Lung (tissue), 12 donors: ENCODE measurements around the gene NTNG2. TPM values are rescaled to one million over a fixed set of nuclear protein-coding genes. Genes with fewer than 3 reads are reported as not detected.

Source experiments
- ATAC-seq: fragments of 200-7000 bp; cut with Tn5 transposase; one replicate; pipeline ENCODE4 v1.9.1; 2020; ENCODE audit warnings: moderate number of reproducible peaks; ENCODE audit not compliant: insufficient read depth, low FRiP score
- DNase-seq, 3 donors: peaks; one replicate each; pipeline ENCODE4 v3.0.0-alpha.2; 2013 to 2017
- H3K27ac ChIP-seq, 2 donors: one replicate each; pipeline ENCODE4 v1.5.1; 2013; ENCODE audit warnings: mild to moderate bottlenecking in 2 of 2, moderate library complexity in 2 of 2, control low read depth in 1 of 2, inconsistent platforms in 1 of 2, low read depth in 1 of 2, low read length in 1 of 2
- H3K27me3 ChIP-seq, 3 donors: one replicate each; pipeline ENCODE4 v1.5.1; 2013; ENCODE audit warnings: low read length in 2 of 3; ENCODE audit not compliant: control insufficient read depth in 3 of 3, insufficient read depth in 3 of 3
- H3K36me3 ChIP-seq, 4 donors: one replicate each; pipeline ENCODE4 v1.5.1; 2013; ENCODE audit warnings: low read length in 4 of 4, mild to moderate bottlenecking in 1 of 4, moderate library complexity in 1 of 4; ENCODE audit not compliant: control insufficient read depth in 4 of 4, insufficient read depth in 4 of 4
- H3K4me1 ChIP-seq, 5 donors: one replicate each; pipeline ENCODE4 v1.5.1; 2013; ENCODE audit warnings: low read length in 5 of 5, mild to moderate bottlenecking in 2 of 5, moderate library complexity in 1 of 5; ENCODE audit not compliant: control insufficient read depth in 5 of 5, insufficient read depth in 5 of 5
- H3K4me3 ChIP-seq: one replicate; pipeline ENCODE4 v1.5.1; 2013; ENCODE audit warnings: mild to moderate bottlenecking, control low read depth, moderate library complexity
- H3K9ac ChIP-seq, 2 donors: one replicate each; pipeline ENCODE4 v1.5.1; 2013; ENCODE audit warnings: low read length in 2 of 2, control low read depth in 1 of 2; ENCODE audit not compliant: insufficient read depth in 1 of 2
- H3K9me3 ChIP-seq, 4 donors: one replicate each; pipeline ENCODE4 v1.5.1; 2013; ENCODE audit warnings: low read length in 3 of 4, mild to moderate bottlenecking in 1 of 4, moderate library complexity in 1 of 4; ENCODE audit not compliant: control insufficient read depth in 4 of 4, insufficient read depth in 3 of 4
- CTCF ChIP-seq: IDR thresholded peaks from 2 replicates; pipeline ENCODE4 v1.5.1; 2012; ENCODE audit warnings: mild to moderate bottlenecking; ENCODE audit errors: control extremely low read depth, extremely low read depth
- WGBS, 2 donors: extraction: QIAGEN DNeasy Blood & Tissue Kit; methylation state at CpG; one replicate each; pipeline ENCODE4 v1.1.7; 2013; 5-methylcytosine and 5-hydroxymethylcytosine counted together
- polyA plus RNA-seq, 2 donors: library from polyadenylated mRNA; stranded (reverse); fragments of 200-250 nt; gene quantifications; one replicate each; pipeline ENCODE4 v1.2.1, GENCODE V29; 2013
- total RNA-seq, 2 donors: library from RNA; depleted of rRNA in 1 of 2; stranded (reverse); fragments of >200 nt in 1 of 2; gene quantifications; one replicate each; pipeline ENCODE4 v1.2.1, GENCODE V29; 2014 to 2021
- donor health status: control.
- donor health status: control.
- donor health status: Bipolar disorder and iron deficiency.
- donor health status: healthy.
- donor health status: DM: yes; HTN: yes; CAD: no.

The NTNG2 gene
- total and polyA plus RNA-seq, 4 donors: 2.2 to 4.4 (median 2.5) TPM

GRCh38 chr9:132150256-132150655 is 11.6 kb upstream of the NTNG2 start:
- H3K9me3 ChIP-seq: peaks cover 0 to 2% (median 0%) of the 10 kb centered on the region in 4 donors
- 75 to 76% methylated on average over 10 of the region's 10 CpGs for WGBS, 2 donors
- H3K27ac ChIP-seq: no peak overlapping the region
- TF ChIP-seq CTCF: no peak
- no peak overlapping the region for H3K9ac ChIP-seq
- no peak for DNase-seq
- no peak for ATAC-seq
- no peaks in the 10 kb centered on the region for H3K4me1 ChIP-seq
- no peak overlapping the region for H3K4me3 ChIP-seq
- peaks cover 0 to 23% (median 5%) of the 10 kb centered on the region in 3 donors for H3K27me3 ChIP-seq
- H3K36me3 ChIP-seq: no peaks in the 10 kb centered on the region

- 83 to 89% methylated on average over 4 of the region's 4 CpGs for WGBS, 2 donors
- Histone ChIP-seq H3K36me3 (no peaks in the 10 kb centered on the region), H3K9ac (no peak overlapping the region), H3K27me3 (peaks cover 0 to 30% (median 8%) of the 10 kb centered on the region in 3 donors), H3K27ac (no peak overlapping the region), H3K4me1 (no peaks in the 10 kb centered on the region), H3K9me3 (no peaks in the 10 kb centered on the region), H3K4me3 (no peak overlapping the region)
- ATAC-seq (no peak), DNase-seq (no peak)
- no peak for TF ChIP-seq CTCF
Observed at GRCh38 chr9:132151118-132151517, 10.7 kb upstream of the NTNG2 start.

- no peak for TF ChIP-seq CTCF
- ATAC-seq (no peak), DNase-seq (no peak)
- WGBS, 2 donors: 89 to 92% methylated on average over 10 of the region's 10 CpGs
- no peaks in the 10 kb centered on the region for H3K36me3 ChIP-seq
- H3K9ac ChIP-seq: no peak overlapping the region
- no peak overlapping the region for H3K4me3 ChIP-seq
- H3K27me3 ChIP-seq: peaks cover 0 to 30% (median 8%) of the 10 kb centered on the region in 3 donors
- no peak overlapping the region for H3K27ac ChIP-seq
- H3K4me1 ChIP-seq: no peaks in the 10 kb centered on the region
- H3K9me3 ChIP-seq: no peaks in the 10 kb centered on the region
Observed at GRCh38 chr9:132152231-132152630, 9.6 kb upstream of the NTNG2 start.
